Right renal cortex interstitium (tissue), 3 donors: ENCODE data around the gene IPCEF1. TPM values are rescaled to one million over a fixed set of nuclear protein-coding genes. Genes with fewer than 3 reads are reported as not detected.

Experiments
- DNase-seq, 3 donors: peaks; one replicate each; pipeline ENCODE4 v3.0.0-alpha.2; 2013; ENCODE audit warnings: low read depth in 3 of 3, low spot score in 2 of 3
- polyA plus RNA-seq, 3 donors: library from polyadenylated mRNA; unstranded; fragments of 120-200 nt; gene quantifications; one replicate each; pipeline ENCODE4 v1.2.1, GENCODE V29; 2013; ENCODE audit not compliant: insufficient read length in 3 of 3

Gene IPCEF1
- polyA plus RNA-seq, 3 donors = 5.6 to 8.3 (median 6.0) TPM

DNA sequence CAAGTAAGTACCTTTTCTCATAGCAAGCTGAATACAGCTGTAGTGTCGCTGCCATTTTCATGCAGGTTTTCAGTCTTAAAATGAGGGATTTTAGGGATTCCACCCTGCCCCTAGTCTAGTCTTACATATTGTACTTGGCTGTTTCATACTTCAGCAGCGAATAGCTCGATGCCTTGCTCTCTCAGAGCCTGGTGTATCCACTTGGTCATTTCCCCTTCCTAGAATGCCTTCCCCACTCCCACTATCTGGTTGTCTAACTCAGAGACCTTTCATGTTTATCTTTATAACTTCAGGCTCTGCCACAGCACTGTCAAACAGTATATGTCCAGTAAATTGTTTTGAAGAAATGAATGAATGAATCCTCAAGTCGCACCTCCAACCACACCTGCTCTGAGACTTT lies 21.1 kb upstream of the IPCEF1 start:
- DNase-seq = no peak

GRCh38 chr6:154373971-154374370 lies 17.4 kb upstream of the IPCEF1 start:
- DNase-seq = no peak

GRCh38 chr6:154371281-154371680 lies 14.7 kb upstream of the IPCEF1 start:
- DNase-seq = no peak

GRCh38 chr6:154370545-154370944 lies 13.9 kb upstream of the IPCEF1 start:
- no peak for DNase-seq

DNA sequence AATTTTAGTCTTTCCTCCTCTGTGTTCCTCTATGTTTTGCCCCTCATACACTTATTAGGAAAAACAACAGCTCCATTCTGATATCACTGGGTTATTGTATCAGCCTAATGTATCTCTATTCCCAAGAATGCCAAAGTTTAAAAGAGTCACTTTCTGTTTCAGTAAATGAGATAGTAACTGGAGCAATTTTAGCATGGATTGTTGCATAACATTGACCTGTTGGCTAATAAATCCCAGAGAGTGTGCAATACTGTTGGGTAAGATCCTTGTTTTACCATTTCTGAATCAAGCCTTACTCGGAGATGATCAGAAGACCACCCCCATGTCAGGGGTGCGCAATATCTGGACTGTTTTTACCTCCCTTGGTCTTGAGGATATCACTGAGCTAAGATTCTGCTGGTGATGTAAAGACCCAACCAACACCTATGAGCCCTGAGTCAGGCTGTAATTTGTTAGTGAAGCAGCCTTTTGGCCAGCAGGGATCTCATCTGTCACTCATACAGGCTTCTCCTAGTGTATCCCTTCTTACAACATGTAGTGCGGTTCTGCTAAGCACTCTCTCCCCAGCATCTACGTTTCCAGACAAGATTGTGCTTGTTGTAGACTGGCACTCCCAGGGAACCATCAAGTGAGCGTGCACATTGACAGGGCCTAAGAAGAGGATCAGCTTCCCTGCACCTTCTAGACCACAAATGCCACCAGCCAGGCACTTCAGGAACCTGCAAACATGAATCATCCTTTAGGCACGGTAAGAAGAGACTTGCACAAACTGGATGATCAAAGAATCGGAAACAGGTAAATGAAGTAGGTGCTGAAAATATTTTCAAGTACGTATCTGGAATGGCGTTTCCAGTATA lies 11.5 kb upstream of the IPCEF1 start:
- no peak for DNase-seq

- no peak for DNase-seq
Measured at GRCh38 chr6:154367336-154367735, 10.7 kb upstream of the IPCEF1 start.

- no peak for DNase-seq
Measured at GRCh38 chr6:154363821-154364220, 7.2 kb upstream of the IPCEF1 start.

DNA sequence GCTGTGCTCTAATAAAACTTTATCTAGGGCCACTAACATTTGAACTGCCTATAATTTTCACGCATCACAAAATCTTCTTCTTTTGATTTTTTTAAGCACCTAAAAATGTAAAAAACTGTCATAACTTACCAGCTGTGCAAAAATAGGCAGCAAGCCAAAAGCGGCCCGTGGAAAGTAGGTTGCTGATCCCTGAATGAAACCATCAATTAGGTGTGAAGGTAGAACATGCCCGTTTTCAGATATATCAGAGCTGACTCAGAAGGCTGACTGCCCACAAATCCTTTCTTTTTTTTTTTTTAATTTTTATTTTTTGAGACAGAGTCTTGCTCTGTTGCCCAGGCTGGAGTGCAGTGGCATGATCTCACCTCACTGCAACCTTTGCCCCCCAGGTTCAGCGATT lies 4.9 kb upstream of the IPCEF1 start:
- no peak for DNase-seq

DNA sequence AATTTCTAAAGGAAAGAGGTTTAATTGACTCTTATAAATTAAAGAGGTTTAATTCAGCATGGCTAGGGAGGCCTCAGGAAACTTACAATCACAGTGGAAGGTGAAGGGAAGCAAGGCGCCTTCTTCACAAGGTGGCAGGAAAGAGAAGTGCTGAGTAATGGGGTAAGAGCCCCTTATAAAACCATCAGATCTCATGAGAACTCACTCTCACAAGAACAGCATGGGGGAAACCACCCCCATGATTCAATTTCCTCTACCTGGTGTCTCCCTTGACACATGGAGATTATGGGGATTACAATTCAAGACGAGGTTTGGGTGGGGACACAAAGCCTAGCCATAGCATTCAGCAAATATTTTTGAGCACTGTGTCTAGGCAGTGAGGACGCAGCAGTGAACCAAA lies 3.9 kb upstream of the IPCEF1 start:
- DNase-seq = no peak

DNA sequence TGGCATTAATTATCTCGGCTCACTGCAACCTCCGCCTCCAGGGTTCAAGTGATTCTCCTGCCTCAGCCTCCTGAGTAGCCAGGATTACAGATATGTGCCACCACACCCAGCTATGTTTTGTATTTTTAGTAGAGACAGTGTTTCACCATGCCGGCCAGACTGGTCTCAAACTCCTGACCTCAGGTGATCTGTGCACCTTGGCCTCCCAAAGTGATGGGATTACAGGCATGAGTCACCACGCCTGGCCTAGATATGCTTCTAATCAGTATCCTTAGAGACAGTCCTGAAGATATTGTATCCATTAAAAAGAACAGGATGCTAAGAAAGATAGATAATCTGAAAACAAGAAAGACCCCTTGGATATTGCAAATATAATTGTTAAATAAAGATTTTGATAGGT lies 3.1 kb upstream of the IPCEF1 start:
- no peak for DNase-seq

- no peak for DNase-seq
Measured at GRCh38 chr6:154359161-154359574, 2.6 kb upstream of the IPCEF1 start.

DNA sequence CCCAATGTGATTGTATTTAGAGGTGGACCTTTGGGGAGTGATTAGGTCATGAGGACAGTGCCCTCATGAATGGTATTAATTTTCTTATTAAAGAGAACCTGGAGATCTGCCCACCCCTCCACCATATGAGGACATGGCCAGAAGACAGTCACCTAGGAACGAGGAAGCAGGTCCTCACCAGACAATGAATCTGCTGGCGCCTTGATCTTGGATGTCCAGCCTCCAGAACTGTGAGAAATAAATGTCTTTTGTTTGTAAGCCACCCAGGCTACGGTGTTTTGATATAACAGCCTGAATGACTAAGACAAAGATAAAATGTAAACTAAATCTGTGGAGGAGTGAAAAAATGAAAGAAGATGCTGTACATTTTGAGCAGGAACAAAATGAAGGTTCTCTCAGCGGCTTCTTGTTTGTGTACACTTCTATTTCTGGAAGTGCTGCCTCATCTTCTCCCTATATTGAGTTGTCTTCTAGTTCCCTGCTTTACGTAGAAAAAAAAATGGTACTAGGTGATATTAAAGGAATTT lies 1.5 kb upstream of the IPCEF1 start:
- DNase-seq = no peak

DNA sequence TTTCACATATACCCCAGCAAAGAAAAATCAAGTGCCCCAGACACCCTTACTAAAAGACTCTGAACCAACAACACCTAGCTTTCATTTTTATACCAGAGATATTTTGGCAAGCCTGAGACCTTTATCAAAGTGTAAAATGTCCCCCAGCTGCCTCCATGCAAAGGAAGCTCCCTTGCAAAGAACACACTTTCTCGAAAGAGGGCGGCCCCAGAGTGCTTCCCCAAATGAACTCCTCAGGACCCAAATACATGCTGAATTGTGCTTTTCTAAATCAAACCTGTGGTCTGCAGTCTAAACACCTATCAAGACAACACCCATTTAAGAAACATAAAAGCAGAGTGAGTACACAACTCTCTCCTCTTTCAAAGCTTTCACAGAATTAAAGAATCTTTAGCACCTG lies 490 bp downstream of the IPCEF1 start:
- DNase-seq = no peak

GRCh38 chr6:154354265-154354777 lies 2.3 kb downstream of the IPCEF1 start:
- no peak for DNase-seq

- no peak for DNase-seq
Measured at GRCh38 chr6:154353626-154354025, 3.0 kb downstream of the IPCEF1 start.

DNA sequence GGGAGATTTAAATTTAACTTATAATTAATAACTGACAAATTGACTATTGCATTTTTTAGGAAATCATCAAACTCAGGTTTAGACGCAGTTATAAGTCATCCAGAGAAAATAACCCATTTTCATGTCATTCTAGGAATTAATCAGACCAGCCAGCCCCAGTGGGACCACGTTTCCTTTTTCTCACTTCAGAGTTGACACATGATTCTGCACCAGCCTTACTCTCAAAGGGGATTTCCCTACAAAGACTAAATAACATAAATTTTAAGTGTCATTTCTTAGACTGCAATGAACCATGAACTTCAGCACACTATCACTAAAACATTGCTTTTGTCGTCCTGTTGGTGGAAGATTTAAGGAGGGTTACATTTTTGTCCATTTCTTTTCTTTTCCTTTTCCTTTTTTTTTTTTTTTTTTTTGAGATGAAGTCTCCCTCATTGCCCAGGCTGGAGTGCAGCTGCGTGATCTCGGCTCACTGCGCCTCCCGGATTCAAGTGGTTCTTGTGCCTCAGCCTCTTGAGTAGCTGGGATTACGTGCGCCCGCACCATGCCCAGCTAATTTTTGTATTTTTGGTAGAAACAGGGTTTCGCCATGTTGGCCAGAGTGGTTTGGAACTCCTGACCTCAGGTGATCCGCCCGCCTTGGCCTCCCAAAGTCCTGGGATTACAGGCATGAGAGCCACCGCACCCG lies 3.6 kb downstream of the IPCEF1 start:
- DNase-seq = no peak

DNA sequence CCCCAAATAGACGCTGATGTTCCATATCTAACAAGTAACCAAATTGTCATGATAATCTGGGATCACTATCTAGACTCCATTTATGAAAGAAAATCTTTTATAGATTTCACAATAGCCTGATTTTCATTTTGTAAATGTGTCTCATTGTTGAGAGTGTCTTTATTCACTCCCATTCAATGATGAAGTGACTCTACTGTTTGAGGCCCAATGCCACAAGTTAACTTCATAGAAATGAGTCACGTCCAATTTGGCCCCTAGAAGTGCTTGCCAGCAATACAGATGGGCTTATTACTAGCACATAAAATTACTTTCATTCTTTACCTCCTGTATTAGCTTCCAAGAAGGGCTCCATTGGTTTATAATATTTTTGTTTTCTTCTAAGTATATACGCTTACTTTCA lies 6.3 kb downstream of the IPCEF1 start:
- no peak for DNase-seq

GRCh38 chr6:154347981-154348380 lies 8.6 kb downstream of the IPCEF1 start:
- no peak for DNase-seq

GRCh38 chr6:154345811-154346210 lies 10.8 kb downstream of the IPCEF1 start:
- DNase-seq = no peak

DNA sequence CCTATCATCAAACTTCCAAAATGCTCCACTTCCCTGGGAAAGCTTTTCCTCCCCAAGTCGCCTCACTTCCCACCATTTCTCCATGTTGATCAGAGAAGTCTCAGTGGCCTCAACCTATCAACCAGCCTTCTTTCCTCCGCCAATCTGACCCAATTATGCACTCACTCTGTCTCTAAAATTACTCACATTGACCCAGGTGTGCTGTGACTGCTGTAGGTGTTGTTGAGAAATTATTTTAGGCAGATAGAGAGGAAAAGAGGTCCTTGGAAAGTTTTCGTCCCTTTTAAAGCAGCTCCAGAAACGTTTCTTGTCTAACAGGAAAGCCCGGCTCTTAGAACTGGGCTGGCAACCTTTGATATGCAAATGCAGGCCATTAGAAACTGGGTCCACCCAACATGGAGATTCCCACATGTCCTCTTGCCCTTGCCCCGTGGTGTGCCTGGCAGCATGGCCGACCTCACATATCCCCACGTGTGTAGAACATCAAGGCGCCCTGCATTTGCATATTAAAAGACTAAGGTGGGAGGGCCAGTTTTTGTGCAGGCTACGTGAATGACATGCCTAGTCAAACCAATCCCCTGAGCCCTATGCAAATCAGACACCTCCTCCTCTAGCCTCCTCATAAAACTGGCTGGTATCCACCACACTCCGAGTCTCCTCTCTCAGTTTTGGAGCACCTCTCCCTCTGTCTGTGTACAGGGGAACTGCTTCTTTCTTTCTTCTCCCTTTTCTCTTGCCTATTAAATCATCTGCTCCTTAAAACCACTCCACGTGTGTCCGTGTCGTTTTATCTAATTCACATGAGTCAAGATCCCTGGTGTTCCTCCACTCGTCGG lies 12.9 kb downstream of the IPCEF1 start:
- no peak for DNase-seq

GRCh38 chr6:154341871-154342270 lies 14.7 kb downstream of the IPCEF1 start:
- no peak for DNase-seq
